KOPT-K1 (cell line): Measurements from ENCODE around the gene GCC2.
"Not testable (repeated sequence)": the region's sequence is repeated elsewhere in the genome, so short reads cannot be mapped to it uniquely, and the experiment has no call there.

Experiments used
- H3K27ac ChIP-seq: fragments of 200-600 bp; sonication (generic); 2 replicates; pipeline ENCODE4 v1.5.1; 2016; ENCODE audit warnings: antibody characterized with exemption, mild to moderate bottlenecking, low read depth, low read length; ENCODE audit not compliant: poor library complexity, severe bottlenecking
- H3K36me3 ChIP-seq: fragments of 200-600 bp; sonication (generic); 2 replicates; pipeline ENCODE4 v1.5.1; 2017; ENCODE audit warnings: antibody characterized with exemption, mild to moderate bottlenecking, low read length, moderate library complexity; ENCODE audit not compliant: insufficient read depth
- H3K9me3 ChIP-seq: fragments of 200-600 bp; sonication (generic); 2 replicates; pipeline ENCODE4 v1.5.1; 2017; ENCODE audit warnings: antibody characterized with exemption, low read length, mild to moderate bottlenecking; ENCODE audit not compliant: insufficient read depth, poor library complexity, severe bottlenecking

GCC2 gene

GRCh38 chr2:108454440-108454839 is 5.4 kb downstream of the GCC2 start:
- Histone ChIP-seq H3K9me3 (peaks cover 15% of the 10 kb centered on the region), H3K27ac (no peak overlapping the region), H3K36me3 (peaks cover 91% of the 10 kb centered on the region)

GRCh38 chr2:108455571-108455970 is 6.6 kb downstream of the GCC2 start:
- H3K36me3 ChIP-seq = peaks cover 95% of the 10 kb centered on the region
- H3K9me3 ChIP-seq = peaks cover 15% of the 10 kb centered on the region
- H3K27ac ChIP-seq = no peak overlapping the region

GRCh38 chr2:108458082-108458481 is 9.1 kb downstream of the GCC2 start:
- Histone ChIP-seq H3K9me3 (peaks cover 22% of the 10 kb centered on the region), H3K36me3 (peaks cover 86% of the 10 kb centered on the region), H3K27ac (no peak overlapping the region)

DNA sequence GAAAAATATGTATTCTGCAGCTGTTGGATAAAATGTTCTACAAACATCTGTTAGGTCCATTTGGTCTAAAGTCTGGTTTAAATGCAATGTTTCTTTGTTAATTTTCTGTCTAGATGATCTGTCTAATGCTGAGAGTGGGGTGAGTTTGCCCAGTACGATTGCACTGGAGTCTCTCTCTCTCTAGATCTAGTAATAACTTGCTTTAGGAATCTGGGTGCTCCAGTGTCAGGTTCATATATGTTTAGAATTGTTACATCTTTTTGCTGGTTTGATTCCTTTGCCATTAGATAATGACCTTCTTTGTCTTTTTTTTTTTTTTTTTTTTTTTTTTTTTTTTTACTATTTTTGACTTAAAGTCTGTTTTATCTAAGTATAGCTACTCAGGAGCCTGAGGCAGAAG is 10.4 kb downstream of the GCC2 start:
- H3K9me3 ChIP-seq = peaks cover 26% of the 10 kb centered on the region
- H3K27ac ChIP-seq = no peak overlapping the region
- peaks cover 88% of the 10 kb centered on the region for H3K36me3 ChIP-seq

GRCh38 chr2:108460345-108461037 is 11.5 kb downstream of the GCC2 start:
- H3K9me3 ChIP-seq = peaks cover 26% of the 10 kb centered on the region
- H3K27ac ChIP-seq = no peak overlapping the region
- H3K36me3 ChIP-seq = peaks cover 88% of the 10 kb centered on the region

- H3K27ac ChIP-seq = no peak overlapping the region
- peaks cover 90% of the 10 kb centered on the region for H3K36me3 ChIP-seq
- no peaks in the 10 kb centered on the region for H3K9me3 ChIP-seq
Measured at GRCh38 chr2:108477099-108477498, 28.1 kb downstream of the GCC2 start.

GRCh38 chr2:108485253-108485652 is 36.2 kb downstream of the GCC2 start:
- H3K9me3 ChIP-seq = no peaks in the 10 kb centered on the region
- peaks cover 81% of the 10 kb centered on the region for H3K36me3 ChIP-seq
- H3K27ac ChIP-seq = no peak overlapping the region

- no peak overlapping the region for H3K27ac ChIP-seq
- no peaks in the 10 kb centered on the region for H3K9me3 ChIP-seq
- H3K36me3 ChIP-seq = peaks cover 85% of the 10 kb centered on the region
Measured at GRCh38 chr2:108490506-108491122, 41.6 kb downstream of the GCC2 start.

DNA sequence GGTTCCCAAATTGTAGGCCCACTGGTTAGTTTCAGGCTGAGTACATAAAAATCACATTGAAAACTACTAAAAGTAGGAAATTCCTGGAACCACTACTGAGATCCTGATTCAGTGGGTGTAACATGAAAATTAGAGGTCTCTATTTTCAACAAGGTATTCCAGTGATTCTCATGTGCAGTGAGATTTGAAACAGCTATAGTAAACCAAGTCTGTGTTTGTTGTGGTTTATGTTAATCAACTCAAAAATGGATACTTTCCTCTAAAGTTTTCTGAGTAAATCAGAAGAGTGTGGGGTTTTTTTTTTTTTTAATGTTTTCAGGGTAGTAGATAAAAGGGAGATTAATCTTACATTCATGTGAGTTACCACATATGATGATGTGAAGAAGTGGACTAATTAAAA is 42.8 kb downstream of the GCC2 start:
- H3K36me3 ChIP-seq = peaks cover 78% of the 10 kb centered on the region
- no peak overlapping the region for H3K27ac ChIP-seq
- no peaks in the 10 kb centered on the region for H3K9me3 ChIP-seq

DNA sequence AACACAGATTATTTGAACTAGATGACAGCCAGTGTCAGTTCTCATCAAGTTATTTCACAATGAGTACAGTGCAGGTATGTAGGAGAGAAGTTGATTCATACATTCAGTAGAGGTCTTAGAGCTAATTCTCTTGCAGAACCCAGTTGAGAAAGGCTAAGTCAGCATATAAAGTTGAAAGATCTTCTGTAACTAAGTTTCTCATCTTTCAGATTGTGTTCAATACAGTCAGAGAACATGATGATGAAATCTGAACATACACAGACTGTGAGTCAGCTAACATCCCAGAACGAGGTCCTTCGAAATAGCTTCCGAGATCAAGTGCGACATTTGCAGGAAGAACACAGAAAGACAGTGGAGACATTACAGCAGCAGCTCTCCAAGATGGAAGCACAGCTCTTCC is 43.4 kb downstream of the GCC2 start:
- Histone ChIP-seq H3K36me3 (peaks cover 78% of the 10 kb centered on the region), H3K27ac (no peak overlapping the region), H3K9me3 (no peaks in the 10 kb centered on the region)

GRCh38 chr2:108496167-108496566 is 47.2 kb downstream of the GCC2 start:
- H3K9me3 ChIP-seq, H3K27ac ChIP-seq: not testable (repeated sequence)
- H3K36me3 ChIP-seq = peaks cover 52% of the 10 kb centered on the region

DNA sequence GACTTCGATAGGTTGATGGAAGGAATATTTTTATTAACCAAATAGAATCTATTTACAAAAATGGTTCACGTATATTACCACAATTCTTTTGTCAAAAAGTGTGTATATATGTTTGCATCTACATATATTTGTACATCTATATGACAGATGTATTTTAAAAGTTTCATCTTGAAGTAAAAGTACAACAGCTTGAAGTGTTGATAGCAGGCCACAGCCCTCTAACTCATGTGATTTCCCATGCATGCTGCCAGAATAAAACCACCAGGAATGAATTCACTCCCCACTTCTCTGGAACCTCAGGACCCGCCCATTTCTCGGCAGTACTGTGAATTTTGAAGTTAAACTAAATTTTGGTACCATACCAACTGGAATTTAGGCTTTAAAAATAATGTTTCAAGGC is 58.6 kb downstream of the GCC2 start:
- not testable (repeated sequence) for H3K9me3 ChIP-seq, H3K27ac ChIP-seq
- peaks cover 16% of the 10 kb centered on the region for H3K36me3 ChIP-seq

DNA sequence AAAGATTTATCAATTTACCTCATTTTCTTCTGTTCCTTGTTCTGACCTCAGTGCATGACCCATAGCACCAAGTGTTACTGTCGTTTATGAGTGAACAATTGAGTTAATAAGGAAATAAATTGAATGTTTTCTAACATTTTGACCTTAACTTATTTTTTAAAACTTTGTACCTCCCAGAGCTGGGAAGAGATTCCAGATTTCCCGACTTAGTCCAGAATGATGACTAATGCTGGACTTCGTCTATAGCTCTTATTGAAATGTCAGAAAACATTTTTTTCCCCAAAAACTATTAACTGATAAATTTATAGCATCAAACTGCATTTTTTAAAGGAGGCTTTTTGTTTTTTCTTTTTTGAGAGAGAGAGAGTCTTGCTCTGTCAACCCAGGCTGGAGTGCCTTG is 63.4 kb downstream of the GCC2 start:
- H3K36me3 ChIP-seq, H3K27ac ChIP-seq, H3K9me3 ChIP-seq: not testable (repeated sequence)

GRCh38 chr2:108514478-108514877 is 65.5 kb downstream of the GCC2 start:
- not testable (repeated sequence) for H3K9me3 ChIP-seq, H3K27ac ChIP-seq, H3K36me3 ChIP-seq

DNA sequence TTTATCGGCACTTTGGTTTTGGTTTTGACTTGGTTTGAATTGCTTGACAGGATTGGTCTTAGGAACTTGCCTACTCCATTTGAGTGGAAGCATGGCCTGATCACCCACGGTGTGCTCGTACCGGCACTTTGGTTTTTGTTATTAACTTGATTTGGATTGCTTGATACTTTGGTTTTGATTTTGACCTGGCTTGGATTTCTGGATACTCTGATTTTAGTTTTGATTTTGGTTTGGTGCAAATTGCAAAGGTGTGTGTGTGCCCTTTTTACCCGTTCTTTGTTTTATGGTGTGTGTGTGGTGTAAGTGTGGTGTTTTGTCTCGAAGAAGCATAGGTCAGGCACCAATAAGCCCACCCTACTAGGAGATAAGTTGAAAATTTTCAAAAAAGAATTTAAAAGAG is 75.7 kb downstream of the GCC2 start:
- not testable (repeated sequence) for H3K36me3 ChIP-seq, H3K27ac ChIP-seq, H3K9me3 ChIP-seq

DNA sequence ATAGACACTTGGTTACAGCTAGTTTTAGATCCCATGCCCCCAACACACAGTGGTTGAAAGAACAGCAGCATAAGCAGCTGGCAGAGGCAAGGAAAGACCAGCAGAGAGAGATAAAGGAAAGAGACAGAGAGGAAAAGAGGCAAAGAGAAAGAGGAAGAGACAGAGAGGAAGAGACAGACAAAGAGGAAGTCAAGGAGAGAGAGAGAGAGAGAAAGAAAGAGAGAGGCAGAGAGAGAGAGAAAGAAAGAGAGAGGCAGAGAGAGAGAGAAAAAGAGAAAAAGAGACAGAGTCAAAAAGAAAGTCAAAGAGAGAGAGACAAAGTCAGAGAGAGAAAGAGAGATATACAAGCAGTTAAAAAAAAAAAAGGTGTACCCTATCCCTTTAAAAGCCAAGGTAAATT is 76.3 kb downstream of the GCC2 start:
- H3K9me3 ChIP-seq, H3K36me3 ChIP-seq, H3K27ac ChIP-seq: not testable (repeated sequence)
